Trophoblast cell (in vitro differentiated cells and primary cell): Measurements from ENCODE around the gene STX4.

Experiments used
- DNase-seq, 2 donors: peaks; one replicate each; pipeline ENCODE4 v3.0.0-alpha.2; 2016
- H2AFZ ChIP-seq: 2 replicates; pipeline ENCODE4 v1.6.1; 2013; ENCODE audit warnings: low read length, moderate library complexity, mild to moderate bottlenecking; ENCODE audit not compliant: insufficient read depth, poor library complexity
- H2AK5ac ChIP-seq: 2 replicates; pipeline ENCODE4 v1.6.1; 2013; ENCODE audit warnings: mild to moderate bottlenecking, low read length
- H2BK120ac ChIP-seq: 2 replicates; pipeline ENCODE4 v1.6.1; 2013; ENCODE audit warnings: low read length, mild to moderate bottlenecking, moderate library complexity; ENCODE audit not compliant: insufficient read depth, poor library complexity
- H2BK12ac ChIP-seq: 2 replicates; pipeline ENCODE4 v1.6.1; 2013; ENCODE audit warnings: mild to moderate bottlenecking, low read length, moderate library complexity
- H2BK5ac ChIP-seq: 2 replicates; pipeline ENCODE4 v1.6.1; 2013; ENCODE audit warnings: low read length, low read depth, moderate library complexity, mild to moderate bottlenecking; ENCODE audit not compliant: poor library complexity
- H3K14ac ChIP-seq: 2 replicates; pipeline ENCODE4 v1.6.1; 2013; ENCODE audit warnings: mild to moderate bottlenecking, low read length
- H3K18ac ChIP-seq: 2 replicates; pipeline ENCODE4 v1.6.1; 2013; ENCODE audit warnings: mild to moderate bottlenecking, low read length
- H3K23ac ChIP-seq: 2 replicates; pipeline ENCODE4 v1.6.1; 2013; ENCODE audit warnings: low read length
- H3K27ac ChIP-seq: 2 replicates; pipeline ENCODE4 v1.5.1; 2013; ENCODE audit warnings: low read depth, mild to moderate bottlenecking, inconsistent platforms, low read length, moderate library complexity
- H3K27me3 ChIP-seq: 2 replicates; pipeline ENCODE4 v1.6.1; 2013; ENCODE audit warnings: inconsistent platforms, mild to moderate bottlenecking, low read length, moderate library complexity; ENCODE audit not compliant: insufficient read depth
- H3K36me3 ChIP-seq, 2 experiments: 1 replicate in 1 of 2; 2 replicates in 1 of 2; pipeline ENCODE4 v1.6.1; 2013; ENCODE audit warnings: low read length in 2 of 2, mild to moderate bottlenecking in 2 of 2, moderate library complexity in 1 of 2; ENCODE audit not compliant: insufficient read depth in 2 of 2, control insufficient read depth in 1 of 2
- H3K4ac ChIP-seq: 2 replicates; pipeline ENCODE4 v1.6.1; 2013; ENCODE audit warnings: low read depth, mild to moderate bottlenecking, low read length, moderate library complexity
- H3K4me1 ChIP-seq, 2 experiments: 1 replicate in 1 of 2; 2 replicates in 1 of 2; pipeline ENCODE4 v1.6.1; 2013; ENCODE audit warnings: low read length in 2 of 2, mild to moderate bottlenecking in 2 of 2, moderate library complexity in 1 of 2; ENCODE audit not compliant: insufficient read depth in 2 of 2, control insufficient read depth in 1 of 2
- H3K4me2 ChIP-seq: 2 replicates; pipeline ENCODE4 v1.6.1; 2013; ENCODE audit warnings: inconsistent platforms, mild to moderate bottlenecking, low read length, moderate library complexity
- H3K4me3 ChIP-seq: 2 replicates; pipeline ENCODE4 v1.5.1; 2013; ENCODE audit warnings: mild to moderate bottlenecking, low read depth, low read length, inconsistent platforms
- H3K79me1 ChIP-seq: one replicate; pipeline ENCODE4 v1.6.1; 2013; ENCODE audit warnings: low read length
- H3K79me2 ChIP-seq: 2 replicates; pipeline ENCODE4 v1.6.1; 2013; ENCODE audit warnings: low read length, mild to moderate bottlenecking; ENCODE audit not compliant: control insufficient read depth, insufficient read depth, poor library complexity
- H3K9ac ChIP-seq: 2 replicates; pipeline ENCODE4 v1.6.1; 2013; ENCODE audit warnings: mild to moderate bottlenecking, low read length
- H3K9me3 ChIP-seq: 2 replicates; pipeline ENCODE4 v1.6.1; 2013; ENCODE audit warnings: low read depth, mild to moderate bottlenecking, control low read depth, inconsistent platforms, low read length; ENCODE audit not compliant: insufficient read depth
- H4K12ac ChIP-seq: 2 replicates; pipeline ENCODE4 v1.6.1; 2013; ENCODE audit warnings: low read depth, mild to moderate bottlenecking, low read length, moderate library complexity
- H4K8ac ChIP-seq: 2 replicates; pipeline ENCODE4 v1.6.1; 2013; ENCODE audit warnings: low read depth, mild to moderate bottlenecking, low read length, moderate library complexity
- H4K91ac ChIP-seq: one replicate; pipeline ENCODE4 v1.6.1; 2013; ENCODE audit warnings: low read depth, mild to moderate bottlenecking, low read length, moderate library complexity
- WGBS: extraction: QIAGEN DNeasy Blood & Tissue Kit; methylation state at CpG from one replicate; pipeline ENCODE4 v1.1.7; 2013; ENCODE audit warnings: missing lambda C conversion rate; ENCODE audit not compliant: insufficient read length, insufficient coverage; ENCODE audit errors: extremely low coverage; 5-methylcytosine and 5-hydroxymethylcytosine counted together

STX4 gene

GRCh38 chr16:31073970-31074813, 40.8 kb downstream of the STX4 start, which contains the start of the genes ZNF646 and ZNF668:
Gene ZNF646, plus strand, starts transcription at chr16:31074422. Its CDS starts 1,903 bp downstream, at chr16:31076325.
Gene ZNF668, minus strand, starts transcription at chr16:31074240. Its CDS starts 9,781 bp downstream, at chr16:31064459.
- Histone ChIP-seq H3K9ac (peak within 1 kb of the TSS; percentile 99), H3K18ac (peak within 1 kb of the TSS; percentile 90), H2BK5ac (peak within 1 kb of the TSS; percentile 99), H3K4me1 (peaks cover 7% of the 10 kb centered on the region in 2 experiments), H3K27me3 (no peaks in the 10 kb centered on the region), H2BK120ac (peak within 1 kb of the TSS; percentile 96), H3K9me3 (no peaks in the 10 kb centered on the region), H3K4ac (peak within 1 kb of the TSS; percentile 91), H3K27ac (peak within 1 kb of the TSS; percentile 98), H3K36me3 (peaks cover 32 to 33% of the 10 kb centered on the region in 2 experiments), H4K12ac (peak within 1 kb of the TSS; percentile 91), H4K8ac (peak within 1 kb of the TSS; percentile 98), H3K23ac (no peak within 1 kb of the TSS), H2AK5ac (peak within 1 kb of the TSS; percentile 81), H3K79me1 (peaks cover 18% of the 10 kb centered on the region), H3K4me3 (peak within 1 kb of the TSS; percentile 97), H3K14ac (peak within 1 kb of the TSS; percentile 97), H2BK12ac (no peak within 1 kb of the TSS), H2AFZ (peak within 1 kb of the TSS; percentile 98), H3K79me2 (peaks cover 23% of the 10 kb centered on the region), H4K91ac (peak within 1 kb of the TSS; percentile 91), H3K4me2 (peak within 1 kb of the TSS; percentile 98)
- no CpG with 5 or more reads among the region's 48 CpGs for WGBS
- DNase-seq: peak; percentile 99 to 100

- Histone ChIP-seq H2BK5ac (peak overlapping the region; percentile 19), H3K79me2 (peaks cover 23% of the 10 kb centered on the region), H3K9ac (peak overlapping the region; percentile 91), H3K9me3 (no peaks in the 10 kb centered on the region), H2BK12ac (no peak overlapping the region), H4K91ac (peak overlapping the region; percentile 85), H3K27ac (peak overlapping the region; percentile 88), H3K36me3 (peaks cover 39% of the 10 kb centered on the region in 2 experiments), H3K4me1 (peaks cover 7% of the 10 kb centered on the region in 2 experiments), H2BK120ac (peak overlapping the region; percentile 76), H3K4me2 (peak overlapping the region; percentile 81), H3K79me1 (peaks cover 18% of the 10 kb centered on the region), H4K8ac (peak overlapping the region; percentile 97), H3K4ac (peak overlapping the region; percentile 89), H3K27me3 (no peaks in the 10 kb centered on the region), H3K4me3 (peak overlapping the region; percentile 92), H3K14ac (peak overlapping the region; percentile 90), H4K12ac (peak overlapping the region; percentile 91), H2AFZ (peak overlapping the region; percentile 87), H3K23ac (no peak overlapping the region), H3K18ac (peak overlapping the region; percentile 43), H2AK5ac (peak overlapping the region; percentile 81)
- no peak for DNase-seq
- no CpG with 5 or more reads among the region's 7 CpGs for WGBS
Measured at GRCh38 chr16:31074814-31075183, 41.4 kb downstream of the STX4 start.

GRCh38 chr16:31076319-31076718, 43.0 kb downstream of the STX4 start:
- no peak overlapping the region for H2BK5ac ChIP-seq
- H3K27ac ChIP-seq: no peak overlapping the region
- H3K4me2 ChIP-seq: no peak overlapping the region
- peaks cover 7% of the 10 kb centered on the region in 2 experiments for H3K4me1 ChIP-seq
- no peak overlapping the region for H3K14ac ChIP-seq
- no peak overlapping the region for H4K91ac ChIP-seq
- peaks cover 54% of the 10 kb centered on the region in 2 experiments for H3K36me3 ChIP-seq
- no peak overlapping the region for H4K12ac ChIP-seq
- no peaks in the 10 kb centered on the region for H3K9me3 ChIP-seq
- H3K18ac ChIP-seq: no peak overlapping the region
- H3K79me2 ChIP-seq: peaks cover 23% of the 10 kb centered on the region
- no peak overlapping the region for H4K8ac ChIP-seq
- H2AFZ ChIP-seq: no peak overlapping the region
- H3K27me3 ChIP-seq: no peaks in the 10 kb centered on the region
- WGBS: no CpG with 5 or more reads among the region's 16 CpGs
- H2BK120ac ChIP-seq: no peak overlapping the region
- H3K79me1 ChIP-seq: peaks cover 18% of the 10 kb centered on the region
- no peak overlapping the region for H2AK5ac ChIP-seq
- no peak overlapping the region for H3K4me3 ChIP-seq
- H3K23ac ChIP-seq: no peak overlapping the region
- no peak for DNase-seq
- no peak overlapping the region for H3K4ac ChIP-seq
- H3K9ac ChIP-seq: no peak overlapping the region
- no peak overlapping the region for H2BK12ac ChIP-seq

- Histone ChIP-seq H2BK120ac (no peak overlapping the region), H3K27me3 (no peaks in the 10 kb centered on the region), H3K9ac (no peak overlapping the region), H4K91ac (no peak overlapping the region), H3K14ac (no peak overlapping the region), H3K4me2 (no peak overlapping the region), H3K23ac (no peak overlapping the region), H2AK5ac (no peak overlapping the region), H3K4me3 (no peak overlapping the region), H2BK5ac (no peak overlapping the region), H3K4ac (no peak overlapping the region), H3K4me1 (peaks cover 4 to 5% of the 10 kb centered on the region in 2 experiments), H4K12ac (no peak overlapping the region), H3K79me1 (peaks cover 18% of the 10 kb centered on the region), H3K18ac (no peak overlapping the region), H3K36me3 (peaks cover 57 to 59% of the 10 kb centered on the region in 2 experiments), H3K79me2 (peaks cover 21% of the 10 kb centered on the region), H2AFZ (no peak overlapping the region), H2BK12ac (no peak overlapping the region), H3K27ac (no peak overlapping the region), H4K8ac (no peak overlapping the region), H3K9me3 (no peaks in the 10 kb centered on the region)
- no CpG with 5 or more reads among the region's 13 CpGs for WGBS
- DNase-seq: no peak
Measured at GRCh38 chr16:31077024-31077423, 43.7 kb downstream of the STX4 start.
